HG03460 (cell line): Measurements from ENCODE around the gene OPRD1.

ENCODE experiments used
- ATAC-seq: cut with Tn5 transposase; IDR thresholded peaks from one replicate; pipeline ENCODE4 v1.9.1; 2021; ENCODE audit not compliant: unreplicated experiment

Gene OPRD1

GRCh38 chr1:28902738-28903137, 90.8 kb downstream of the OPRD1 start:
- no peak for ATAC-seq

GRCh38 chr1:28905921-28906666, 94.1 kb downstream of the OPRD1 start:
- no peak for ATAC-seq

- no peak for ATAC-seq
Measured at GRCh38 chr1:28909198-28909597, 97.2 kb downstream of the OPRD1 start.

- ATAC-seq = no peak
Measured at GRCh38 chr1:28910379-28911115, 98.6 kb downstream of the OPRD1 start.

- no peak for ATAC-seq
Measured at GRCh38 chr1:28913786-28914227, 101.8 kb downstream of the OPRD1 start.

GRCh38 chr1:28914228-28915030, 102.5 kb downstream of the OPRD1 start, which contains the start of gene EPB41:
Gene EPB41 (plus strand): TSS chr1:28914569. CDS start chr1:28987438, 72,869 bp downstream.
- peak; percentile 74 for ATAC-seq

GRCh38 chr1:28915031-28915895, 103.3 kb downstream of the OPRD1 start:
- ATAC-seq = no peak

- ATAC-seq = no peak
Measured at GRCh38 chr1:28917757-28918118, 105.8 kb downstream of the OPRD1 start.
